Fibroblast of the aortic adventitia (primary cell): Measurements from ENCODE around the gene UHRF1. TPM values are rescaled to one million over a fixed set of nuclear protein-coding genes. Genes with fewer than 3 reads are reported as not detected.
A peak's percentile ranks its signal among the peaks of the same experiment; 100 is the strongest.

ENCODE experiments used
- DNase-seq: peaks from one replicate; pipeline ENCODE4 v3.0.0-alpha.2; 2010; ENCODE audit warnings: low read depth
- H3K4me3 ChIP-seq: 2 replicates; pipeline ENCODE4 v1.5.1; 2011; ENCODE audit warnings: low read depth, mild to moderate bottlenecking, control low read depth, low read length, moderate library complexity
- total RNA-seq: library from RNA; depleted of rRNA; stranded (reverse); fragments of >200 nt; gene quantifications from 2 replicates; pipeline ENCODE4 v1.2.3, GENCODE V29; 2012; ENCODE audit warnings: low replicate concordance
- TF ChIP-seq, protein P1 (sequence below): IDR thresholded peaks from 2 replicates; pipeline ENCODE4 v1.5.1; 2011; ENCODE audit warnings: mild to moderate bottlenecking, low read length, control low read depth, inconsistent platforms; ENCODE audit not compliant: insufficient read depth

Gene UHRF1
- total RNA-seq, 1 donor: 61.8 TPM

GRCh38 chr19:4911786-4912672, 2.7 kb downstream of the UHRF1 start:
- TF ChIP-seq, protein P1, sequence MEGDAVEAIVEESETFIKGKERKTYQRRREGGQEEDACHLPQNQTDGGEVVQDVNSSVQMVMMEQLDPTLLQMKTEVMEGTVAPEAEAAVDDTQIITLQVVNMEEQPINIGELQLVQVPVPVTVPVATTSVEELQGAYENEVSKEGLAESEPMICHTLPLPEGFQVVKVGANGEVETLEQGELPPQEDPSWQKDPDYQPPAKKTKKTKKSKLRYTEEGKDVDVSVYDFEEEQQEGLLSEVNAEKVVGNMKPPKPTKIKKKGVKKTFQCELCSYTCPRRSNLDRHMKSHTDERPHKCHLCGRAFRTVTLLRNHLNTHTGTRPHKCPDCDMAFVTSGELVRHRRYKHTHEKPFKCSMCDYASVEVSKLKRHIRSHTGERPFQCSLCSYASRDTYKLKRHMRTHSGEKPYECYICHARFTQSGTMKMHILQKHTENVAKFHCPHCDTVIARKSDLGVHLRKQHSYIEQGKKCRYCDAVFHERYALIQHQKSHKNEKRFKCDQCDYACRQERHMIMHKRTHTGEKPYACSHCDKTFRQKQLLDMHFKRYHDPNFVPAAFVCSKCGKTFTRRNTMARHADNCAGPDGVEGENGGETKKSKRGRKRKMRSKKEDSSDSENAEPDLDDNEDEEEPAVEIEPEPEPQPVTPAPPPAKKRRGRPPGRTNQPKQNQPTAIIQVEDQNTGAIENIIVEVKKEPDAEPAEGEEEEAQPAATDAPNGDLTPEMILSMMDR: peak; percentile 62
- peak; percentile 100 for DNase-seq
- H3K4me3 ChIP-seq: peak overlapping the region; percentile 76

DNA sequence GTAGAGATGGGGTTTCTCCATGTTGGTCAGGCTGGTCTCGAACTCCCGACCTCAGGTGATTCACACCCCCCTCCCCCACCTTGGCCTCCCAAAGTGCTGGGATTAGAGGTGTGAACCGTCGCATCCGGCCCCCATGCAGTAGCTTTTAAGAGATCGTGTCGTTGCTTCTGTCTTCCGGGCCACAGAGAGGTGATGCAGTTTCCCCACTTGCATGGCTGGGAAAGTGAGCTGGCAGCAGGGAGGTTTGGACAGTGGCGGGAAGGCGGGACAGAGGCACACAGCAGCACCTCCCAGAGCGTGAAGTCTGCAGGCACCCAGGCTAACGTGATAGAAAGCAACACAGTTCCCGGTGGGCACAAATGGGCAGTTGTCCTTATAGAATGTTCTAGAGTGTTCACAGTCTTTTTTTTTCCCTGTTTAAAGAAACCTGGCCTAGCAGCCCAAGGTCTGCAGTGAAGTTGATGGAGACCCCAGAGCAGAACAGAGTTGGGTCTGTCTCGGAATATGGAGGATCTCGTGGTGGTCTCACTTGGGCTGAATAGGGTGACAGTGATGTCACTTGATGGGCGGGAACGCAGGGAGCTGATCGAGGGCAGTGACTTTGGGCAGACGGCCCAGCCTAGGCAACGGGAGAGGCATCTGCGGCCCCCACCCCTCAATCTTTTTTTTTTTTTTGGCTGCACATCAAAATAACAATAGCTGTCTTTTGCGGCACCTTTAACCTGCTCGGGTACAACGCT, 4.9 kb downstream of the UHRF1 start:
- DNase-seq: no peak
- TF ChIP-seq, protein P1: no peak
- H3K4me3 ChIP-seq: no peak overlapping the region

GRCh38 chr19:4914736-4915501, 5.6 kb downstream of the UHRF1 start:
- DNase-seq: peak; percentile 56
- no peak overlapping the region for H3K4me3 ChIP-seq
- TF ChIP-seq, protein P1: no peak

DNA sequence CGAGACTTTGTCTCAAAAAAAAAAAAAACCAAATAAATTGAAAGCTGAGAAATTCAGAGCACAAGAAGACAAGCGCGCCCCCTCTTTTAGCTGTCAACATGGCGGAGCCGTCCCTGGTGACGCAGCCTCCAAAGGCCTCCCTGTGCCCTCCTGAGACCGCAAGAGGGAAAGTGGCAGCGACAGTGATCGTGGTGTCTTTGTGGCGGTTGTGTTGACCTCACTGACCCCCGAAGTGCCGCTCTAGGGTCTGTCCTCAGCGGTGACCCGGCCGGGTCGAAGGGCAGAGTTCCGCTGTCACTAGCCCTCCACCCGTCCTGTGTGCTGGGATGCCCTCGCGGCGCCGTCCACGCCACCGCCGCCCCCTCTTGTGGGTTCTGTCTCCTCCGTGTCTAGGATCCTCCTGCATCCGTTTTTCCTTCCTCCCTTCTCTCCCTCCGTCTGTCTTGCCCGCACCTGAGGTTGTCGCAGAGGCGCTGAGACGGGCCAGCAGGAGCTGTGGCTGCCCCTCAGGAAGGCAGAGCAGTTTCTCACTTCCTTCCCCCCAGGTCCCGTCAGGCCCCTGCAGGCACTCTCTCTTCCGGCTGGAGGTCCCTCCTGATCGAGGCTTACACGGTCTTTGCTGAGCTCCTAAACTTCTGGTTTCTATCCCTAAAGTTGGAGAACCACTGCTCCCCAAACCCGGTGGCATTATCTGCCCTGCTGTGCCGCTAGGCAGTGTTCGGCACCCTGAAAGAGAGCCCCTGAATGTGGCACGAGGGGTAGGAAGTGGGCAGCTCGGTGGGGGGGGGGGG, 7.2 kb downstream of the UHRF1 start:
- no peak overlapping the region for H3K4me3 ChIP-seq
- no peak for DNase-seq
- TF ChIP-seq, protein P1: no peak

- TF ChIP-seq, protein P1: no peak
- DNase-seq: no peak
These were observed 13.4 kb downstream of the UHRF1 start for GRCh38 chr19:4922530-4923275.

More at GRCh38 chr19:4922530-4923275, 13.4 kb downstream of the UHRF1 start:
- H3K4me3 ChIP-seq: no peak overlapping the region
